ENCODE data around the gene MBD6.

- TF ChIP-seq, protein P1, sequence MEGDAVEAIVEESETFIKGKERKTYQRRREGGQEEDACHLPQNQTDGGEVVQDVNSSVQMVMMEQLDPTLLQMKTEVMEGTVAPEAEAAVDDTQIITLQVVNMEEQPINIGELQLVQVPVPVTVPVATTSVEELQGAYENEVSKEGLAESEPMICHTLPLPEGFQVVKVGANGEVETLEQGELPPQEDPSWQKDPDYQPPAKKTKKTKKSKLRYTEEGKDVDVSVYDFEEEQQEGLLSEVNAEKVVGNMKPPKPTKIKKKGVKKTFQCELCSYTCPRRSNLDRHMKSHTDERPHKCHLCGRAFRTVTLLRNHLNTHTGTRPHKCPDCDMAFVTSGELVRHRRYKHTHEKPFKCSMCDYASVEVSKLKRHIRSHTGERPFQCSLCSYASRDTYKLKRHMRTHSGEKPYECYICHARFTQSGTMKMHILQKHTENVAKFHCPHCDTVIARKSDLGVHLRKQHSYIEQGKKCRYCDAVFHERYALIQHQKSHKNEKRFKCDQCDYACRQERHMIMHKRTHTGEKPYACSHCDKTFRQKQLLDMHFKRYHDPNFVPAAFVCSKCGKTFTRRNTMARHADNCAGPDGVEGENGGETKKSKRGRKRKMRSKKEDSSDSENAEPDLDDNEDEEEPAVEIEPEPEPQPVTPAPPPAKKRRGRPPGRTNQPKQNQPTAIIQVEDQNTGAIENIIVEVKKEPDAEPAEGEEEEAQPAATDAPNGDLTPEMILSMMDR (IDR thresholded peaks at IDR 0.05; ENCODE audit: control extremely low read depth in 1 of 3, insufficient read depth in 1 of 3, low read depth in 1 of 3, low read length in 3 of 3): no peak
- TF ChIP-seq ZNF274 (IDR thresholded peaks at IDR 0.05; ENCODE audit: borderline replicate concordance, extremely low read depth, low read length) (no peak), FOSL1 (IDR thresholded peaks at IDR 0.05; ENCODE audit: insufficient read depth, low read depth, low read length) (no peak), RNF2 (IDR thresholded peaks at IDR 0.05; ENCODE audit: borderline replicate concordance, low read depth, low read length, missing control alignments, poor library complexity, severe bottlenecking) (no peak), KDM5A (IDR thresholded peaks at IDR 0.05; ENCODE audit: low read length) (no peak), POLR2A (IDR thresholded peaks at IDR 0.05; ENCODE audit: control extremely low read depth in 1 of 2, low read depth in 2 of 2, low read length in 2 of 2) (no peak), GABPA (IDR thresholded peaks at IDR 0.05; ENCODE audit: borderline replicate concordance, insufficient read depth, low read length) (no peak), POLR2AphosphoS5 (IDR thresholded peaks at IDR 0.05; ENCODE audit: low read depth, low read length) (no peak), RFX5 (IDR thresholded peaks at IDR 0.05; ENCODE audit: borderline replicate concordance, low read depth, low read length) (no peak), JUN (IDR thresholded peaks at IDR 0.05; ENCODE audit: low read depth, low read length) (no peak), CBX5 (IDR thresholded peaks at IDR 0.05; ENCODE audit: low read depth, low read length) (no peak), EZH2 (IDR thresholded peaks at IDR 0.05; ENCODE audit: low read depth, low read length, severe bottlenecking) (no peak), KDM1A (IDR thresholded peaks at IDR 0.05; ENCODE audit: borderline replicate concordance, low read length) (no peak)
Observed at GRCh38 chr12:57564178-57564740, 41.6 kb downstream of the MBD6 start.

All from H1 (cell line).